ENCODE measurements around the gene SLC26A3. TPM values are rescaled to one million over a fixed set of nuclear protein-coding genes. Genes with fewer than 3 reads are reported as not detected.

SLC26A3 gene
- total RNA-seq, 1 experiment from 2014 or later, result not detected

- BruUV-seq (replicated peaks), result no TSS peak
- Mint-ChIP-seq H3K27me3 (ENCODE audit: insufficient read depth, unreplicated experiment) (peaks cover 22% of the 10 kb centered on the region), H3K9me3 (ENCODE audit: unreplicated experiment) (no peaks in the 10 kb centered on the region), H3K4me1 (ENCODE audit: insufficient read depth, unreplicated experiment) (no peaks in the 10 kb centered on the region), H3K36me3 (ENCODE audit: insufficient read depth, unreplicated experiment) (no peaks in the 10 kb centered on the region), H3K27ac (ENCODE audit: low read depth, unreplicated experiment) (no peak overlapping the region), H3K4me3 (ENCODE audit: unreplicated experiment) (no peak overlapping the region)
- intact Hi-C loops (cut with micrococcal nuclease), result no loop called here
- no peak for TF ChIP-seq CTCF (IDR thresholded peaks at IDR 0.05; ENCODE audit: unreplicated experiment)
- ChIA-PET CTCF (no interaction called here), POLR2A (no interaction called here)
- DNase-seq (ENCODE audit: unreplicated experiment), result no peak
These were observed 17.1 kb downstream of the SLC26A3 start for GRCh38 chr7:107785926-107786325.

GRCh38 chr7:107785170-107785569 lies 17.9 kb downstream of the SLC26A3 start:
- no peak overlapping the region for H3K4me3 Mint-ChIP-seq (ENCODE audit: unreplicated experiment)
- no peaks in the 10 kb centered on the region for H3K9me3 Mint-ChIP-seq (ENCODE audit: unreplicated experiment)
- no peak for TF ChIP-seq CTCF (IDR thresholded peaks at IDR 0.05; ENCODE audit: unreplicated experiment)
- intact Hi-C loops (cut with micrococcal nuclease), result no loop called here
- no peaks in the 10 kb centered on the region for H3K4me1 Mint-ChIP-seq (ENCODE audit: insufficient read depth, unreplicated experiment)
- POLR2A ChIA-PET, result interaction anchor here (1.2 kb wide), 1 partner anchor 41 kb away, joined by 3 read pairs; no protein-coding TSS in a partner anchor
- BruUV-seq (replicated peaks), result no TSS peak
- CTCF ChIA-PET, result no interaction called here
- peaks cover 22% of the 10 kb centered on the region for H3K27me3 Mint-ChIP-seq (ENCODE audit: insufficient read depth, unreplicated experiment)
- H3K36me3 Mint-ChIP-seq (ENCODE audit: insufficient read depth, unreplicated experiment), result no peaks in the 10 kb centered on the region
- H3K27ac Mint-ChIP-seq (ENCODE audit: low read depth, unreplicated experiment), result no peak overlapping the region
- DNase-seq (ENCODE audit: unreplicated experiment), result no peak

- ChIA-PET POLR2A (no interaction called here), CTCF (interaction anchor here (1.2 kb wide), 1 partner anchor 73 kb away, joined by 5 read pairs; no protein-coding TSS in a partner anchor)
- BruUV-seq (replicated peaks), result no TSS peak
- no peak overlapping the region for H3K27ac Mint-ChIP-seq (ENCODE audit: low read depth, unreplicated experiment)
- H3K4me3 Mint-ChIP-seq (ENCODE audit: unreplicated experiment), result no peak overlapping the region
- no peaks in the 10 kb centered on the region for H3K9me3 Mint-ChIP-seq (ENCODE audit: unreplicated experiment)
- peaks cover 22% of the 10 kb centered on the region for H3K27me3 Mint-ChIP-seq (ENCODE audit: insufficient read depth, unreplicated experiment)
- H3K36me3 Mint-ChIP-seq (ENCODE audit: insufficient read depth, unreplicated experiment), result no peaks in the 10 kb centered on the region
- intact Hi-C loops (cut with micrococcal nuclease), result no loop called here
- no peak for DNase-seq (ENCODE audit: unreplicated experiment)
- H3K4me1 Mint-ChIP-seq (ENCODE audit: insufficient read depth, unreplicated experiment), result no peaks in the 10 kb centered on the region
- no peak for TF ChIP-seq CTCF (IDR thresholded peaks at IDR 0.05; ENCODE audit: unreplicated experiment)
These were observed 19.4 kb downstream of the SLC26A3 start for GRCh38 chr7:107783648-107784047.

GRCh38 chr7:107782374-107782773 lies 20.6 kb downstream of the SLC26A3 start:
- Mint-ChIP-seq H3K36me3 (ENCODE audit: insufficient read depth, unreplicated experiment) (no peaks in the 10 kb centered on the region), H3K27me3 (ENCODE audit: insufficient read depth, unreplicated experiment) (peaks cover 15% of the 10 kb centered on the region), H3K4me1 (ENCODE audit: insufficient read depth, unreplicated experiment) (no peaks in the 10 kb centered on the region), H3K9me3 (ENCODE audit: unreplicated experiment) (no peaks in the 10 kb centered on the region), H3K27ac (ENCODE audit: low read depth, unreplicated experiment) (no peak overlapping the region), H3K4me3 (ENCODE audit: unreplicated experiment) (no peak overlapping the region)
- no TSS peak for BruUV-seq (replicated peaks)
- CTCF ChIA-PET, result no interaction called here
- no peak for DNase-seq (ENCODE audit: unreplicated experiment)
- no peak for TF ChIP-seq CTCF (IDR thresholded peaks at IDR 0.05; ENCODE audit: unreplicated experiment)
- POLR2A ChIA-PET, result no interaction called here
- intact Hi-C loops (cut with micrococcal nuclease), result no loop called here
